K562 (cell line): Measurements from ENCODE around the gene EPM2A. TPM values are rescaled to one million over a fixed set of nuclear protein-coding genes. Genes with fewer than 3 reads are reported as not detected.

Source experiments
- CHD1 ChIP-seq: fragments of 200-600 bp; sonication (generic); IDR thresholded peaks from one replicate; pipeline ENCODE4 v1.6.1; 2012; ENCODE audit warnings: mild to moderate bottlenecking, moderate library complexity, low read length, inconsistent platforms
- E2F3 ChIP-seq: fragments of 250-450 bp; sonication (Bioruptor Pico); IDR thresholded peaks from 2 replicates; pipeline ENCODE4 v1.4.0; 2020; ENCODE audit warnings: mild to moderate bottlenecking
- GATA2 ChIP-seq: sonication (generic); formaldehyde crosslinking; IDR thresholded peaks from 2 replicates; pipeline ENCODE4 v1.4.0; 2020; ENCODE audit warnings: mild to moderate bottlenecking, missing genetic modification reagents
- MEF2A ChIP-seq: IDR thresholded peaks from 2 replicates; pipeline ENCODE4 v1.6.1; 2011; ENCODE audit warnings: low read depth, mild to moderate bottlenecking, low read length, moderate library complexity; ENCODE audit not compliant: control insufficient read depth
- MTA1 ChIP-seq: fragments of 450-650 bp; IDR thresholded peaks from 2 replicates; pipeline ENCODE4 v1.6.1; 2017; ENCODE audit warnings: borderline replicate concordance
- MYBL2 ChIP-seq, 2 experiments: fragments of 450-650 bp in 1 of 2; sonication (generic) in 1 of 2; formaldehyde crosslinking in 1 of 2; IDR thresholded peaks; 2 replicates each; pipeline versions ENCODE4 v1.6.1 to v1.8.1; 2017 to 2022; ENCODE audit warnings: borderline replicate concordance in 1 of 2, inconsistent platforms in 1 of 2, low read depth in 1 of 2, mild to moderate bottlenecking in 1 of 2, missing genetic modification reagents in 1 of 2, moderate library complexity in 1 of 2
- PHTF2 ChIP-seq: fragments of 250-450 bp; sonication (Bioruptor Pico); IDR thresholded peaks from 2 replicates; pipeline ENCODE4 v1.5.0; 2021; ENCODE audit warnings: mild to moderate bottlenecking
- PKNOX1 ChIP-seq: fragments of 450-650 bp; IDR thresholded peaks from 2 replicates; pipeline ENCODE4 v1.6.1; 2016
- PRDM10 ChIP-seq: fragments of 450-650 bp; IDR thresholded peaks from 2 replicates; pipeline ENCODE4 v1.6.1; 2018; ENCODE audit not compliant: partially characterized antibody
- PRMT5 ChIP-seq: sonication (generic); formaldehyde crosslinking; IDR thresholded peaks from 2 replicates; pipeline ENCODE4 v1.5.0; 2020; ENCODE audit warnings: missing genetic modification reagents
- SNIP1 ChIP-seq: fragments of 450-650 bp; IDR thresholded peaks from 2 replicates; pipeline ENCODE4 v1.7.1; 2017; ENCODE audit warnings: low read depth, mild to moderate bottlenecking
- SP2 ChIP-seq: IDR thresholded peaks from 2 replicates; pipeline ENCODE4 v1.6.1; 2011; ENCODE audit warnings: mild to moderate bottlenecking, low read depth, low read length, moderate library complexity; ENCODE audit not compliant: poor library complexity, severe bottlenecking; ENCODE audit errors: extremely low read depth
- SRSF9 ChIP-seq: fragments of 200-400 bp; formaldehyde crosslinking; IDR thresholded peaks from 2 replicates; pipeline ENCODE4 v1.6.1; 2017; ENCODE audit warnings: low read depth, low read length, borderline replicate concordance
- TAL1 ChIP-seq: fragments of 450-650 bp; IDR thresholded peaks from 2 replicates; pipeline ENCODE4 v1.6.1; 2016; ENCODE audit warnings: mild to moderate bottlenecking
- TSHZ1 ChIP-seq: fragments of 250-450 bp; sonication (Bioruptor Pico); IDR thresholded peaks from 2 replicates; pipeline ENCODE4 v1.4.0; 2020; ENCODE audit warnings: mild to moderate bottlenecking, moderate library complexity
- ZNF644 ChIP-seq: fragments of 200-800 bp; sonication (Bioruptor generic); IDR thresholded peaks from 2 replicates; pipeline ENCODE4 v1.6.1; 2016; ENCODE audit warnings: low read depth, missing genetic modification characterization, missing compliant biosample characterization
- ZSCAN29 ChIP-seq: fragments of 450-650 bp; IDR thresholded peaks from 2 replicates; pipeline ENCODE4 v1.6.1; 2017
- ZSCAN32 ChIP-seq: fragments of 450-650 bp; formaldehyde crosslinking; IDR thresholded peaks from 2 replicates; pipeline ENCODE4 v1.4.0; 2020; ENCODE audit warnings: mild to moderate bottlenecking, moderate library complexity
- polyA plus RNA-seq, 8 experiments: library from polyadenylated mRNA; depleted of rRNA in 4 of 8; stranded (reverse) in 5 of 8; unstranded in 3 of 8; fragments of >200 nt; fragmentation: Nextera tagmentation in 2 of 8; fragmentation: Illumina TruSeq in 1 of 8; extraction: Ambion mirVana in 2 of 8; extraction: Trizol in 1 of 8; gene quantifications; 2 replicates each; pipeline versions ENCODE4 v1.2.1 to v1.2.3, GENCODE V29; 2011 to 2014; ENCODE audit warnings: inconsistent platforms in 1 of 8, missing spikeins in 1 of 8
- total RNA-seq, 7 experiments: library from RNA; depleted of rRNA in 6 of 7; stranded (reverse); fragments of >200 nt in 6 of 7; fragmentation: Illumina TruSeq in 2 of 7; extraction: Trizol in 2 of 7; gene quantifications; 2 replicates each; pipeline versions ENCODE4 v1.2.1 to v1.2.3, GENCODE V29; 2011 to 2021; ENCODE audit warnings: low replicate concordance in 1 of 7

Gene EPM2A
- total and polyA plus RNA-seq, 9 of the 15 experiments (the other 6 are each of a cell fraction or from before 2014, with no cell fraction given), result 0.35 to 5.3 (median 2.5) TPM

- TF ChIP-seq TSHZ1 (CRISPR knock-in tag) (no peak), ZSCAN32 (no peak), PRMT5 (CRISPR knock-in tag) (no peak), PHTF2 (CRISPR knock-in tag) (no peak), SNIP1 (no peak), MYBL2 (IDR thresholded peaks at IDR 0.05; ENCODE audit: low read depth) (no peak), MYBL2 (CRISPR knock-in tag; IDR thresholded peaks at IDR 0.05; ENCODE audit: borderline replicate concordance) (no peak), ZNF644 (tag) (no peak), GATA2 (CRISPR knock-in tag) (peak; percentile 47), SP2 (no peak), MTA1 (peak; percentile 62; the same call in 1 of the 2 replicates), SRSF9 (no peak), E2F3 (peak; percentile 87), TAL1 (no peak; the same call in 1 of the 2 replicates), PRDM10 (peak; percentile 19), ZSCAN29 (peak; percentile 96), CHD1 (peak; percentile 78), MEF2A (no peak), PKNOX1 (no peak)
Measured at GRCh38 chr6:145734486-145735355, 599 bp downstream of the EPM2A start (continued).
